ENCODE data around the gene RPS27L.
A peak's percentile ranks its signal among the peaks of the same experiment; 100 is the strongest.

RPS27L gene

DNA sequence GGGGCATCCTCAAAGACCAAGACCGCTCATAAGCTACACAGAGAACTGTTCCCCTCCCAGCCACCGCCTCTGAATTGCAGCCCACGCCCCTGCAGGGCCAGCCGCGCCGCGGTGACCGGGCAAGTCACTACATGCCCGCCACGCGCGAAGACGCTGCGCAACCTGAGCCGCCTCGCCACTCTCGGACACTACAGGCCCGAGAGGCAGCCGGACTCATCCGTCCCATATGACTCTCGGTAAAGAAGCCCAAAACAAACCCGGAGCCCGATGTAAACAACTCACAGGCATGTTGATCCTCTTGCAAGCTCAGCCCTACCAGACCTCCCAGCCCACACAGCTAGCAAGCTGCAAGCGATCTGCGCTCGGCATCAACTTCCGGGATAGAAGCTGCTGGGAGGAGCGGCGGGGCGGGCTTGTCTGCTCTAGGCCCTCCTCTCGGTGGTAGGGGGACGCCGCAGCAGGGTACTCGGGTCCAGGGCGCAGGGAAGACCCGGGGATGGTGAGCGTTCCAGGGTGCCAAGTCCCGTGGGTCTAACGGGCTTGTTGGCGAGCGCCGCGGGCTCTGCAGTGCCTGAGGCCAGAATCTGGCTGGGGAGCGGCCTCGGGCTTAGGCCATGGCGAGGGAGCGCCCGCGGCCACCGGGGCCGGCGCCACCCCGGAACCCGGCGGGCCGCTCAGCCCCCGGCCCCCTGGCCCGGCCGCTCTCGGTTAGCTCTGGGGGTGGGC lies at the start of gene RPS27L:
TSS of gene RPS27L (minus strand) at position 360 of the 726 bp plus-strand sequence. CDS start at position 288, 72 bp downstream.
- Histone ChIP-seq H3K4me3 (ENCODE audit: severe bottlenecking) (peak within 1 kb of the TSS; percentile 87), H3K4me1 (ENCODE audit: insufficient read depth, poor library complexity, severe bottlenecking) (no peaks in the 10 kb centered on the region), H3K36me3 (ENCODE audit: low read depth) (peaks cover 36% of the 10 kb centered on the region), H3K27me3 (ENCODE audit: insufficient read depth, poor library complexity, severe bottlenecking) (no peaks in the 10 kb centered on the region), H3K27ac (ENCODE audit: poor library complexity, severe bottlenecking) (peak within 1 kb of the TSS; percentile 81), H3K9me3 (ENCODE audit: severe bottlenecking) (no peaks in the 10 kb centered on the region)
- peak; percentile 97 for ATAC-seq (ENCODE audit: low read depth)
- peak; percentile 98 for DNase-seq (ENCODE audit: low spot score)
- TF ChIP-seq, protein P1, sequence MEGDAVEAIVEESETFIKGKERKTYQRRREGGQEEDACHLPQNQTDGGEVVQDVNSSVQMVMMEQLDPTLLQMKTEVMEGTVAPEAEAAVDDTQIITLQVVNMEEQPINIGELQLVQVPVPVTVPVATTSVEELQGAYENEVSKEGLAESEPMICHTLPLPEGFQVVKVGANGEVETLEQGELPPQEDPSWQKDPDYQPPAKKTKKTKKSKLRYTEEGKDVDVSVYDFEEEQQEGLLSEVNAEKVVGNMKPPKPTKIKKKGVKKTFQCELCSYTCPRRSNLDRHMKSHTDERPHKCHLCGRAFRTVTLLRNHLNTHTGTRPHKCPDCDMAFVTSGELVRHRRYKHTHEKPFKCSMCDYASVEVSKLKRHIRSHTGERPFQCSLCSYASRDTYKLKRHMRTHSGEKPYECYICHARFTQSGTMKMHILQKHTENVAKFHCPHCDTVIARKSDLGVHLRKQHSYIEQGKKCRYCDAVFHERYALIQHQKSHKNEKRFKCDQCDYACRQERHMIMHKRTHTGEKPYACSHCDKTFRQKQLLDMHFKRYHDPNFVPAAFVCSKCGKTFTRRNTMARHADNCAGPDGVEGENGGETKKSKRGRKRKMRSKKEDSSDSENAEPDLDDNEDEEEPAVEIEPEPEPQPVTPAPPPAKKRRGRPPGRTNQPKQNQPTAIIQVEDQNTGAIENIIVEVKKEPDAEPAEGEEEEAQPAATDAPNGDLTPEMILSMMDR (IDR thresholded peaks at IDR 0.05; ENCODE audit: poor library complexity, severe bottlenecking): no peak

DNA sequence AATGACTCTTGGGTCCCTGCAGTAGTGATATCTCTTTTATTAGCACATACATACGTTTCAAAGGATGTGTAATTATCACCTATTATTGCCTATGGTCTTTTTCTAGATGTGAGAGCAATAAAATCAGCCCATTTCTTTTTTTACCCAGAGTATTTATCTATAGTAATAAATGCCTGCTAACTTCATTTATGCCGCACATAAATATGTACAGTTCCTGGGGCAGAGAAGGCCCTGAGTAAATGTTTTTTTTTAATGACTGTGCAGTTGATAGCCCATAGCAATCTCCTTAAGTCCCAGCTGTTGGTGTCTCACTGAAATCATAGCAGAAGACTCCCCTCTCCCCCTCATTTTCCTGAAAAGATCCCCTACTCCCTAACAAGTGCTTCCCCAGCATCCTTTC lies 48.8 kb upstream of the RPS27L start:
- no peaks in the 10 kb centered on the region for H3K4me1 ChIP-seq (ENCODE audit: insufficient read depth, poor library complexity, severe bottlenecking)

DNA sequence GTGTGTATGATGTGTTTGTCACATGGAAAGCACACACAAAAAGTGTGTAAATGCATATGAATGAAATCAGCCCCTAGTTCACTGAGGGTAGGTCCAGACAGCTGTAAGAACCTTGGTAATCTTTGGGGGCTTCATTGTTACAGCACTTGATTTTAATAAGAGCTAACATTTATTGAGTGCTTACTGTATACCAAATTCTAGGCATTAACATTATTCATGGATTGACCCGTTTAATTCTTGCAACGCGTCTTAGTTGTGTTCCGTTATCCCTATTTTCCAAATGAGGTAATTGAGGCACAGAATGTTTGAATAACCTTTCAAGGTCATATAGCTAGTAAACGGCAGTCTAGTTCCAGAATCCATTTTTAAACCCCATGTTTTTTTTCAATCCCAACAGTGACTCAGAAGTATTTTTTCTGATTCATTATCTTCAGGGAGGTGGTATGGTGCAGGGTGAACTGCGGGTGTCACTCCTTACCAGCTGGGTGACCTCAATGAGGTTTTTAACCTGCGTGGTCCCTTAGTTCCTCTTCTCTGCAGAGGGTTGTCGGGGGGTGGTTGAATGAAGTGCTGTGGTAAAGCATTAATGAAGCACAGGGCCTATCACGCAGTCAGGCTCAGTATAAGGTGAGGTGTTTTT lies 46.3 kb upstream of the RPS27L start:
- Histone ChIP-seq H3K36me3 (ENCODE audit: low read depth) (no peaks in the 10 kb centered on the region), H3K27me3 (ENCODE audit: insufficient read depth, poor library complexity, severe bottlenecking) (no peaks in the 10 kb centered on the region), H3K4me1 (ENCODE audit: insufficient read depth, poor library complexity, severe bottlenecking) (peaks cover 10% of the 10 kb centered on the region), H3K9me3 (ENCODE audit: severe bottlenecking) (no peaks in the 10 kb centered on the region), H3K27ac (ENCODE audit: poor library complexity, severe bottlenecking) (no peak overlapping the region), H3K4me3 (ENCODE audit: severe bottlenecking) (no peak overlapping the region)
- TF ChIP-seq, protein P1 (IDR thresholded peaks at IDR 0.05; ENCODE audit: poor library complexity, severe bottlenecking): peak; percentile 14
- no peak for DNase-seq (ENCODE audit: low spot score)
- ATAC-seq (ENCODE audit: low read depth): no peak

More for the DNA sequence above, 48.8 kb upstream of the RPS27L start:
- Histone ChIP-seq H3K27me3 (ENCODE audit: insufficient read depth, poor library complexity, severe bottlenecking) (no peaks in the 10 kb centered on the region), H3K4me3 (ENCODE audit: severe bottlenecking) (no peak overlapping the region), H3K27ac (ENCODE audit: poor library complexity, severe bottlenecking) (no peak overlapping the region), H3K9me3 (ENCODE audit: severe bottlenecking) (no peaks in the 10 kb centered on the region), H3K36me3 (ENCODE audit: low read depth) (no peaks in the 10 kb centered on the region)
- DNase-seq (ENCODE audit: low spot score) (no peak), ATAC-seq (ENCODE audit: low read depth) (no peak)
- TF ChIP-seq, protein P1 (IDR thresholded peaks at IDR 0.05; ENCODE audit: poor library complexity, severe bottlenecking): no peak

DNA sequence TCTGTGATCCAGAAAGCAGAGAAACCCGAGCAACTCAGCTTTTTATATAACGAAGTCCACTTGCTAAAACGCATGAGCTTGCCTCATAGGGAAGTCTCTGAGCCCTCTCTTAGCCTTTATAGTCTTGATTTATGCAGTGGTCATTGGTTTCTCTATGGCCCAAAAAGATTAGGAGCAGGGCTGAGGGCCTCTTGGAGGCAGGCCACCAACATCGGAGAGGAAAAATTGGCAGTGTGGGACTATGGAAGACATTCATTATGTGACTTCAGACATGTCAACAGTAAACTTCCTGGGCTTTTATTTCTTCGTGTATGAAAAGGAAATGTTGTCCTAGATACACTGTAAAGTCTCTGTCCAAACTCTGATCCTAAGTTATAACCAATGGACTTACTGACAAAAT lies 45.6 kb upstream of the RPS27L start:
- TF ChIP-seq, protein P1 (IDR thresholded peaks at IDR 0.05; ENCODE audit: poor library complexity, severe bottlenecking): no peak
- Histone ChIP-seq H3K27ac (ENCODE audit: poor library complexity, severe bottlenecking) (no peak overlapping the region), H3K4me1 (ENCODE audit: insufficient read depth, poor library complexity, severe bottlenecking) (peaks cover 14% of the 10 kb centered on the region), H3K4me3 (ENCODE audit: severe bottlenecking) (no peak overlapping the region), H3K27me3 (ENCODE audit: insufficient read depth, poor library complexity, severe bottlenecking) (no peaks in the 10 kb centered on the region), H3K36me3 (ENCODE audit: low read depth) (no peaks in the 10 kb centered on the region), H3K9me3 (ENCODE audit: severe bottlenecking) (no peaks in the 10 kb centered on the region)
- no peak for ATAC-seq (ENCODE audit: low read depth)
- no peak for DNase-seq (ENCODE audit: low spot score)

Measured in RWPE2 (cell line).